Neuronal stem cell (in vitro differentiated cells): Measurements from ENCODE around the gene PLXNA1.

Source experiments
- DNase-seq: peaks from one replicate; pipeline ENCODE4 v3.0.0-alpha.2; 2013; ENCODE audit warnings: low spot score
- H2AFZ ChIP-seq: one replicate; pipeline ENCODE4 v1.6.1; 2013; ENCODE audit warnings: mild to moderate bottlenecking, low read length, inconsistent platforms
- H2AK5ac ChIP-seq: 2 replicates; pipeline ENCODE4 v1.6.1; 2013; ENCODE audit warnings: low read depth, mild to moderate bottlenecking, inconsistent platforms, low read length, moderate library complexity, mixed read lengths
- H2BK120ac ChIP-seq: 2 replicates; pipeline ENCODE4 v1.6.1; 2013; ENCODE audit warnings: low read depth, mild to moderate bottlenecking, inconsistent platforms, low read length, moderate library complexity, mixed read lengths
- H2BK12ac ChIP-seq: one replicate; pipeline ENCODE4 v1.6.1; 2013; ENCODE audit warnings: low read length, inconsistent platforms
- H2BK15ac ChIP-seq: 2 replicates; pipeline ENCODE4 v1.6.1; 2013; ENCODE audit warnings: mild to moderate bottlenecking, low read length, inconsistent platforms, mixed read lengths
- H2BK5ac ChIP-seq: one replicate; pipeline ENCODE4 v1.6.1; 2013; ENCODE audit warnings: inconsistent platforms, mild to moderate bottlenecking, low read length, moderate library complexity
- H3K14ac ChIP-seq: one replicate; pipeline ENCODE4 v1.6.1; 2013; ENCODE audit warnings: low read length, inconsistent platforms
- H3K18ac ChIP-seq: 2 replicates; pipeline ENCODE4 v1.6.1; 2013; ENCODE audit warnings: low read length, inconsistent platforms
- H3K23ac ChIP-seq: 2 replicates; pipeline ENCODE4 v1.6.1; 2013; ENCODE audit warnings: low read depth, mild to moderate bottlenecking, mixed read lengths, low read length, inconsistent platforms; ENCODE audit not compliant: poor library complexity
- H3K27ac ChIP-seq: replicated peaks from 3 replicates; pipeline ENCODE4 v1.5.1; 2013; ENCODE audit warnings: low read length, inconsistent platforms
- H3K27me3 ChIP-seq, 3 experiments: 2 replicates each; pipeline ENCODE4 v1.6.1; 2013; ENCODE audit warnings: low read length in 3 of 3, mild to moderate bottlenecking in 2 of 3, inconsistent platforms in 1 of 3, low read depth in 1 of 3, mixed read lengths in 1 of 3, moderate library complexity in 1 of 3; ENCODE audit not compliant: control insufficient read depth in 3 of 3, insufficient read depth in 3 of 3
- H3K36me3 ChIP-seq, 2 donors: replicated peaks in 1 of 2; 2 replicates each; pipeline ENCODE4 v1.6.1; 2013; ENCODE audit warnings: low read length in 2 of 2; ENCODE audit not compliant: control insufficient read depth in 2 of 2, insufficient read depth in 2 of 2
- H3K4ac ChIP-seq: 2 replicates; pipeline ENCODE4 v1.6.1; 2013; ENCODE audit warnings: inconsistent platforms, mild to moderate bottlenecking, low read length, moderate library complexity
- H3K4me1 ChIP-seq, 2 donors: 1 replicate in 1 of 2; 2 replicates in 1 of 2; pipeline ENCODE4 v1.6.1; 2013; ENCODE audit warnings: low read length in 2 of 2, low read depth in 1 of 2; ENCODE audit not compliant: control insufficient read depth in 2 of 2, insufficient read depth in 1 of 2
- H3K4me2 ChIP-seq: one replicate; pipeline ENCODE4 v1.6.1; 2013; ENCODE audit warnings: mild to moderate bottlenecking, low read length, inconsistent platforms; ENCODE audit not compliant: insufficient read depth, poor library complexity, severe bottlenecking
- H3K4me3 ChIP-seq, 2 donors: 2 replicates each; pipeline ENCODE4 v1.5.1; 2013; ENCODE audit warnings: low read length in 2 of 2, mild to moderate bottlenecking in 2 of 2, inconsistent platforms in 1 of 2, moderate library complexity in 1 of 2
- H3K79me1 ChIP-seq: one replicate; pipeline ENCODE4 v1.6.1; 2013; ENCODE audit warnings: low read depth, mild to moderate bottlenecking, inconsistent platforms, low read length, moderate library complexity
- H3K9ac ChIP-seq: one replicate; pipeline ENCODE4 v1.6.1; 2013; ENCODE audit warnings: mild to moderate bottlenecking, low read depth, low read length, inconsistent platforms; ENCODE audit not compliant: poor library complexity
- H3K9me3 ChIP-seq, 2 donors: replicated peaks in 1 of 2; 2 replicates each; pipeline versions ENCODE3 to v1.6.1; 2013; ENCODE audit warnings: low read length in 2 of 2, mild to moderate bottlenecking in 2 of 2, inconsistent platforms in 1 of 2, low read depth in 1 of 2, mixed read lengths in 1 of 2, moderate library complexity in 1 of 2; ENCODE audit not compliant: control insufficient read depth in 2 of 2, insufficient read depth in 1 of 2
- H4K8ac ChIP-seq: one replicate; pipeline ENCODE4 v1.6.1; 2013; ENCODE audit warnings: low read depth, mild to moderate bottlenecking, inconsistent platforms, low read length, moderate library complexity
- H4K91ac ChIP-seq: one replicate; pipeline ENCODE4 v1.6.1; 2013; ENCODE audit warnings: low read length, low read depth, mild to moderate bottlenecking, inconsistent platforms; ENCODE audit not compliant: poor library complexity
- WGBS, 2 donors: extraction: QIAGEN DNeasy Blood & Tissue Kit; methylation state at CpG; one replicate each; pipeline ENCODE4 v1.1.7; 2013; ENCODE audit warnings: missing lambda C conversion rate in 2 of 2, mixed read lengths in 1 of 2; ENCODE audit not compliant: insufficient read length in 2 of 2, insufficient replicate concordance in 1 of 2; ENCODE audit errors: extremely low coverage in 2 of 2; 5-methylcytosine and 5-hydroxymethylcytosine counted together

Gene PLXNA1

DNA sequence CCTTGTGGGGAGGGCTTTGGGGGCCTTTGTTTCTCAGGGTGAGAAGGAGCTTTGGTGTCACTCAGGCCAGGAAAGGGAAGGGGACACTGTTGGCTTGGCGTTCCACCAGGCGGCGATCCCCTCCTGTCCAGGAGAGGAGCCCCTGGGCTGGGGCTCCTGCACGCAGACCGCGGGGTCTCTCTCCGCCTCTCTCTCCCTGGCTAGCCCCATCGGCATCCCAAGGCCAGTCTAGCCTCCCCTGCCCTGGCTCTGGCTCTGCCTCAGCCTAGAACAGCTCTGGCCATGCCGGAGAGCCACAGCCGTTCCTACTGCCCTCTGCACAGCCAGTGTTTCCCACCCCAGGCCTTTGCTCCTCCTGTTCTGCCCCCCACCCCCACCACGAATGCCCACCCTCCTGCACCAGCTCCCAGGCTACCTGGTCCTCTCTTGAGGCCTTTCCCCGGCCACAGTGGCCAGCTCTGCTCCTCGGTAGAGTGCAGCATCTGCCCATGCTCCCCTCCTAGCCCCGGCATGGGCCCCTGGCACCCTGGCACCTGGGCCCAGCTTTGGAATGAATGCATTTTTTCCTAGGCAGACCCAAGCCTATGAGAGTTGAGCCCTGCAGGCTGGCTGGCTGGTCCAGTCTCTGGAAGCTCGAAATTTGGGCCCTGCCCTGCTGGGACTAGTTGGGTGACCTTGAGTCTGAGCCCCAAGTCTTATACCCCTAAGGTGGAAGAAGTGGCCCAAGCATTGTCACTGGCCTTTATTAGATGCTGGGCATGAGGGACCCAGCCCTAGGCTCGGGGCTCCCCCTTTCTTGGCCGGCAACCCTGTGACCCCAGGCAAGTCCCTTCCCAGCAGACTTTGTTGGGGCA lies 2.4 kb downstream of the PLXNA1 start:
- DNase-seq: no peak
- Histone ChIP-seq H2AK5ac (peak overlapping the region; percentile 98), H3K27ac (no peak overlapping the region)

GRCh38 chr3:126986001-126986400 lies 3.1 kb downstream of the PLXNA1 start:
- Histone ChIP-seq H4K91ac (no peak overlapping the region), H2BK5ac (peak overlapping the region; percentile 82), H3K4ac (no peak overlapping the region), H3K23ac (no peak overlapping the region), H3K4me1 (peaks cover 11 to 21% of the 10 kb centered on the region in 2 donors), H3K14ac (no peak overlapping the region), H4K8ac (no peak overlapping the region), H3K4me2 (no peak overlapping the region), H3K4me3 (no peak overlapping the region), H3K18ac (peak overlapping the region; percentile 52), H3K9me3 (no peaks in the 10 kb centered on the region), H2AFZ (no peak overlapping the region), H3K79me1 (peaks cover 49% of the 10 kb centered on the region), H3K27me3 (peaks cover 0 to 7% (median 0%) of the 10 kb centered on the region in 3 experiments), H3K36me3 (peaks cover 24 to 36% of the 10 kb centered on the region in 2 donors), H2BK12ac (no peak overlapping the region), H2BK120ac (peak overlapping the region; percentile 61), H2BK15ac (no peak overlapping the region), H2AK5ac (peak overlapping the region; percentile 14), H3K9ac (no peak overlapping the region), H3K27ac (no peak overlapping the region)
- WGBS, 2 donors: no CpG with 5 or more reads among the region's 9 CpGs
- DNase-seq: no peak

More for the DNA sequence above, 2.4 kb downstream of the PLXNA1 start:
- Histone ChIP-seq H3K9ac (peak overlapping the region; percentile 81), H3K9me3 (no peaks in the 10 kb centered on the region), H3K18ac (peak overlapping the region; percentile 95), H3K4me2 (peak overlapping the region; percentile 89), H2BK120ac (peak overlapping the region; percentile 61), H3K14ac (no peak overlapping the region), H3K27me3 (peaks cover 0 to 7% (median 0%) of the 10 kb centered on the region in 3 experiments), H3K4me3 (peak overlapping the region in 1 of 2 donors; percentile 82), H2AFZ (no peak overlapping the region), H2BK5ac (peak overlapping the region; percentile 87), H2BK15ac (no peak overlapping the region), H3K4ac (no peak overlapping the region), H3K79me1 (peaks cover 43% of the 10 kb centered on the region), H2BK12ac (peak overlapping the region; percentile 14), H3K4me1 (peaks cover 11 to 15% of the 10 kb centered on the region in 2 donors), H4K91ac (no peak overlapping the region), H3K23ac (no peak overlapping the region), H4K8ac (no peak overlapping the region), H3K36me3 (peaks cover 21 to 29% of the 10 kb centered on the region in 2 donors)
- no CpG with 5 or more reads among the region's 17 CpGs for WGBS, 2 donors

DNA sequence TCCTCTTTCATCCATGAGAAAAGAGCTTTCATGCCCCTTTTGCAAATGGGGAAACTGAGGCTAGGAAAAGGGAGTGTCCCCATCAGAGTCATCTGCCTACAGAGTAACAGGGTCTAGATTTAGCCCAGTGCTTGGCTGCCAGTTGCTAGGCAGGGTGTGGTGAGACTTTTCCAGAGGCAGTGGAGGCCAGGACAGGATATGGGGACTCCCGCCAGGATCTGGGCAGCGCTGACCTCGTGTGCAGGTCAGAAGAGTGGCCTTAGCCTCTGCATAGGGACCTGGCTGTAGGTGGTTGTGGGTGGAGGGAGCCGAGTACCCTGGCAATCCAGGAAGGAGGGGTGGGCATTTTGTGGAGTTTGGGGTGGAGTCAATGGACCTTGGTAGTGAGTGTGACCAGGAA lies 4.2 kb downstream of the PLXNA1 start:
- Histone ChIP-seq H2AFZ (no peak overlapping the region), H3K27me3 (peaks cover 0 to 3% (median 0%) of the 10 kb centered on the region in 3 experiments), H3K23ac (peak overlapping the region; percentile 73), H2BK120ac (no peak overlapping the region), H3K4me2 (no peak overlapping the region), H4K91ac (no peak overlapping the region), H3K79me1 (peaks cover 53% of the 10 kb centered on the region), H3K9ac (no peak overlapping the region), H3K36me3 (peaks cover 31 to 47% of the 10 kb centered on the region in 2 donors), H4K8ac (no peak overlapping the region), H3K18ac (peak overlapping the region; percentile 58), H3K9me3 (no peaks in the 10 kb centered on the region), H3K14ac (no peak overlapping the region), H2BK15ac (no peak overlapping the region), H2BK12ac (no peak overlapping the region), H3K4me3 (no peak overlapping the region), H3K4ac (no peak overlapping the region), H3K4me1 (peaks cover 11 to 20% of the 10 kb centered on the region in 2 donors), H2AK5ac (peak overlapping the region; percentile 70), H2BK5ac (peak overlapping the region; percentile 82), H3K27ac (no peak overlapping the region)
- no CpG with 5 or more reads among the region's 4 CpGs for WGBS, 2 donors
- no peak for DNase-seq

- Histone ChIP-seq H3K18ac (peak overlapping the region; percentile 58), H3K36me3 (peaks cover 32 to 49% of the 10 kb centered on the region in 2 donors), H2AK5ac (peak overlapping the region; percentile 70), H3K4ac (no peak overlapping the region), H2AFZ (no peak overlapping the region), H3K9ac (no peak overlapping the region), H3K27ac (no peak overlapping the region), H2BK12ac (no peak overlapping the region), H3K79me1 (peaks cover 57% of the 10 kb centered on the region), H3K9me3 (no peaks in the 10 kb centered on the region), H4K8ac (no peak overlapping the region), H2BK120ac (no peak overlapping the region), H3K27me3 (no peaks in the 10 kb centered on the region), H2BK15ac (no peak overlapping the region), H3K14ac (no peak overlapping the region), H3K4me1 (peaks cover 9 to 16% of the 10 kb centered on the region in 2 donors), H3K23ac (peak overlapping the region; percentile 73), H3K4me3 (no peak overlapping the region), H4K91ac (no peak overlapping the region), H2BK5ac (no peak overlapping the region), H3K4me2 (no peak overlapping the region)
- WGBS, 2 donors: no CpG with 5 or more reads among the region's 8 CpGs
- no peak for DNase-seq
These were observed 4.7 kb downstream of the PLXNA1 start for GRCh38 chr3:126987596-126987995.
